Endodermal cell (in vitro differentiated cells): Measurements from ENCODE around the gene SLIT1. TPM values are rescaled to one million over a fixed set of nuclear protein-coding genes. Genes with fewer than 3 reads are reported as not detected.

Experiments
- DNase-seq: peaks from one replicate; pipeline ENCODE4 v3.0.0-alpha.2; 2017
- H3K27ac ChIP-seq: 2 replicates; pipeline ENCODE4 v1.5.1; 2013; ENCODE audit warnings: mild to moderate bottlenecking, low read depth, low read length, moderate library complexity
- H3K27me3 ChIP-seq: 2 replicates; pipeline ENCODE4 v1.6.1; 2013; ENCODE audit warnings: mild to moderate bottlenecking, low read length, moderate library complexity; ENCODE audit not compliant: insufficient read depth, control insufficient read depth, poor library complexity, severe bottlenecking
- H3K36me3 ChIP-seq: 2 replicates; pipeline ENCODE4 v1.7.0; 2013; ENCODE audit warnings: mild to moderate bottlenecking, low read length, moderate library complexity; ENCODE audit not compliant: control insufficient read depth, insufficient read depth
- H3K4me1 ChIP-seq: one replicate; pipeline ENCODE4 v1.7.0; 2013; ENCODE audit warnings: low read length; ENCODE audit not compliant: control insufficient read depth, insufficient read depth
- H3K4me3 ChIP-seq: 2 replicates; pipeline ENCODE4 v1.5.1; 2013; ENCODE audit warnings: mild to moderate bottlenecking, low read length, moderate library complexity
- H3K9ac ChIP-seq: 2 replicates; pipeline ENCODE4 v1.6.1; 2013; ENCODE audit warnings: mild to moderate bottlenecking, low read length, moderate library complexity; ENCODE audit not compliant: poor library complexity, severe bottlenecking; ENCODE audit errors: extremely low read depth
- H3K9me3 ChIP-seq: 2 replicates; pipeline ENCODE4 v1.6.1; 2013; ENCODE audit warnings: mild to moderate bottlenecking, low read length, moderate library complexity; ENCODE audit not compliant: control insufficient read depth
- H3K27ac Mint-ChIP-seq: 2 replicates; pipeline ENCODE4 v1.8.0; 2020; ENCODE audit warnings: mixed read lengths
- H3K27me3 Mint-ChIP-seq: 2 replicates; pipeline ENCODE4 v1.8.0; 2021; ENCODE audit warnings: mild to moderate bottlenecking, mixed read lengths; ENCODE audit not compliant: insufficient read depth
- H3K36me3 Mint-ChIP-seq: 2 replicates; pipeline ENCODE4 v1.8.0; 2020; ENCODE audit warnings: low read depth, mixed read lengths
- H3K4me1 Mint-ChIP-seq: 2 replicates; pipeline ENCODE4 v1.8.0; 2020; ENCODE audit warnings: mixed read lengths
- H3K4me3 Mint-ChIP-seq: 2 replicates; pipeline ENCODE4 v1.8.0; 2020; ENCODE audit warnings: mild to moderate bottlenecking, moderate library complexity, mixed read lengths
- H3K9me3 Mint-ChIP-seq: 2 replicates; pipeline ENCODE4 v1.8.0; 2020; ENCODE audit warnings: mild to moderate bottlenecking, mixed read lengths
- CTCF ChIP-seq: fragments of 200-600 bp; sonication (generic); conservative IDR thresholded peaks from 2 replicates; pipeline ENCODE4 v1.5.0; 2021; ENCODE audit warnings: antibody characterized with exemption, mild to moderate bottlenecking
- WGBS, 2 experiments: methylation state at CpG; one replicate each; pipeline versions ENCODE4 v1.1.5 to v1.1.7; 2013; ENCODE audit warnings: missing lambda C conversion rate in 2 of 2, mixed read lengths in 1 of 2; ENCODE audit not compliant: insufficient coverage in 1 of 2, insufficient read length in 1 of 2; 5-methylcytosine and 5-hydroxymethylcytosine counted together
- total RNA-seq, 2 donors: library from RNA; stranded (reverse); fragmentation: NEBNext Ultra II Directional in 1 of 2; extraction: Animal tissue kit (Norgen Biotek cat#: 25700) in 1 of 2; gene quantifications; 2 replicates in 1 of 2; 3 replicates in 1 of 2; pipeline ENCODE4 v1.2.1, GENCODE V29; 2021

Gene SLIT1
- total RNA-seq, 2 donors from 2014 or later, result 0.97 to 2.4 TPM

GRCh38 chr10:97119058-97119745 lies 66.6 kb downstream of the SLIT1 start:
- H3K36me3 ChIP-seq, result no peaks in the 10 kb centered on the region
- peaks cover 6% of the 10 kb centered on the region for H3K4me1 Mint-ChIP-seq
- no peaks in the 10 kb centered on the region for H3K36me3 Mint-ChIP-seq
- no peak overlapping the region for H3K9ac ChIP-seq
- H3K4me3 ChIP-seq, result no peak overlapping the region
- H3K9me3 ChIP-seq, result no peaks in the 10 kb centered on the region
- H3K27ac ChIP-seq, result peak overlapping the region; percentile 75
- H3K27me3 ChIP-seq, result no peaks in the 10 kb centered on the region
- H3K27me3 Mint-ChIP-seq, result no peaks in the 10 kb centered on the region
- TF ChIP-seq CTCF, result no peak
- no peaks in the 10 kb centered on the region for H3K4me1 ChIP-seq
- no peak overlapping the region for H3K4me3 Mint-ChIP-seq
- no peaks in the 10 kb centered on the region for H3K9me3 Mint-ChIP-seq
- no peak overlapping the region for H3K27ac Mint-ChIP-seq
- WGBS, 2 experiments, result 92 to 94% methylated on average over 16 to 20 of the region's 20 CpGs
- DNase-seq, result peak; percentile 71

GRCh38 chr10:97117372-97117771 lies 68.4 kb downstream of the SLIT1 start:
- no peak overlapping the region for H3K9ac ChIP-seq
- H3K27ac ChIP-seq, result no peak overlapping the region
- H3K4me1 ChIP-seq, result no peaks in the 10 kb centered on the region
- no peak overlapping the region for H3K27ac Mint-ChIP-seq
- no peaks in the 10 kb centered on the region for H3K9me3 Mint-ChIP-seq
- H3K36me3 Mint-ChIP-seq, result no peaks in the 10 kb centered on the region
- H3K4me1 Mint-ChIP-seq, result no peaks in the 10 kb centered on the region
- no peak overlapping the region for H3K4me3 ChIP-seq
- no peak for DNase-seq
- H3K4me3 Mint-ChIP-seq, result no peak overlapping the region
- H3K27me3 Mint-ChIP-seq, result no peaks in the 10 kb centered on the region
- no peaks in the 10 kb centered on the region for H3K27me3 ChIP-seq
- WGBS, 2 experiments, result 59 to 83% methylated on average over 1 to 3 of the region's 3 CpGs
- H3K9me3 ChIP-seq, result no peaks in the 10 kb centered on the region
- no peaks in the 10 kb centered on the region for H3K36me3 ChIP-seq
- TF ChIP-seq CTCF, result peak; percentile 71

DNA sequence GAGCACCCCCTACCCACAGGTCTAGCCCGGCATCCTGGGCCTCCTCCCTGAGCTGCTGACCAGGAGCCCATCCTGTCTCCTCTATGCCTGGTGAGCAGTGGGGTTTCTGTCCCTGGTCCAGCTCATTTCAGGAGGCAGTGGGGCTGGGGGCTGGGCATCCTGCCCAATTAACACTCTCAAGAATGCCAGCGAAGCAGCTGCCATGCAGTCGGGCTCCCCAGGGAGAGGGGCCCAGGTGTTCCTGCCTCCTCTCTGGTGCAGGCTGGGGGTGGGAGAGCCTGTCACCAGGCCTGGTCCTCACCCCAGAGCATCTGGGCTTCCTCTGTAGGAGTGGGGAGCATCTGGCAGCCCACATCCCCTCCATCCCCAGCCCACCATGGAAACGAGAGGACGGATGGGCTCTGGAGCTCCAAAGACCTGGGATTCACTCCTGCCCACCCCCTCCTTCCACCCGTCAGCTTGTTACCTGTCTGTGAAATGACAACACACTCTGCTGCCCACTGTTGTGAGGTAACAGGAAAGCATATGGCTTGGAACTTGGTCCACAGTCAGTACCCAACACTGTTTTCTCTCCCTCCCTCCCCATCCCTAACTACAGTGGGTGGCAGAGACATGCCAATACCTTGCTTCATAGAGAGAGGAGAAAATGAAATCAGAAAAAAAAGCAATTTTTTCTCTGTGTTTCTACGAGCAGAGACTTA lies 69.1 kb downstream of the SLIT1 start:
- H3K27me3 ChIP-seq, result no peaks in the 10 kb centered on the region
- no peak overlapping the region for H3K4me3 ChIP-seq
- no peaks in the 10 kb centered on the region for H3K9me3 Mint-ChIP-seq
- H3K27ac ChIP-seq, result no peak overlapping the region
- no peak overlapping the region for H3K9ac ChIP-seq
- no peaks in the 10 kb centered on the region for H3K36me3 Mint-ChIP-seq
- DNase-seq, result no peak
- H3K4me1 ChIP-seq, result no peaks in the 10 kb centered on the region
- no peak overlapping the region for H3K27ac Mint-ChIP-seq
- no peak overlapping the region for H3K4me3 Mint-ChIP-seq
- H3K36me3 ChIP-seq, result no peaks in the 10 kb centered on the region
- no peaks in the 10 kb centered on the region for H3K9me3 ChIP-seq
- H3K27me3 Mint-ChIP-seq, result no peaks in the 10 kb centered on the region
- 86 to 92% methylated on average over 5 to 7 of the region's 7 CpGs for WGBS, 2 experiments
- H3K4me1 Mint-ChIP-seq, result no peaks in the 10 kb centered on the region
- TF ChIP-seq CTCF, result no peak
